Neural progenitor cell (in vitro differentiated cells): ENCODE measurements around the gene TSEN34.

Experiments used
- EZH2 ChIP-seq: fragments of 200-600 bp; sonication (generic); IDR thresholded peaks from 2 replicates; pipeline ENCODE4 v1.6.1; 2017; ENCODE audit warnings: antibody characterized with exemption, mild to moderate bottlenecking, moderate library complexity
- EZH2phosphoT487 ChIP-seq: fragments of 200-600 bp; sonication (generic); IDR thresholded peaks from 2 replicates; pipeline ENCODE4 v1.6.1; 2017; ENCODE audit warnings: antibody characterized with exemption
- TF ChIP-seq, protein P1 (sequence below): fragments of 200-600 bp; sonication (generic); IDR thresholded peaks from 2 replicates; pipeline ENCODE4 v1.5.1; 2017; ENCODE audit warnings: antibody characterized with exemption, mild to moderate bottlenecking

DNA sequence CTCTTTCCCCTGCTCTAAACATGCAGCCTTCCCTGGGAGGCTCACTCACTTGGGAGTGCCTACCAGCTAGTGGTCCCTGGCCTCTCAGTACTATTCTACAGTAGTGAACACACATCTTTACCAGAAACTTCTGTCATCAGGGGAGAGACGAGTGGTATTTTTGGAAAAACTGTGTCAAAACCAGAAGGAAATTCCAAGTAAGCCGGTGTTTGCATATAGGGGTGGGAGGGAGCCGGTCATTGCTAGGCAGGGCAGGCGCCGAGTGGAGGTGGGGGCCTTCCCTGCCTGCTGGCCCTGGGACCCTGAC is 16.5 kb downstream of the TSEN34 start:
- TF ChIP-seq, protein P1, sequence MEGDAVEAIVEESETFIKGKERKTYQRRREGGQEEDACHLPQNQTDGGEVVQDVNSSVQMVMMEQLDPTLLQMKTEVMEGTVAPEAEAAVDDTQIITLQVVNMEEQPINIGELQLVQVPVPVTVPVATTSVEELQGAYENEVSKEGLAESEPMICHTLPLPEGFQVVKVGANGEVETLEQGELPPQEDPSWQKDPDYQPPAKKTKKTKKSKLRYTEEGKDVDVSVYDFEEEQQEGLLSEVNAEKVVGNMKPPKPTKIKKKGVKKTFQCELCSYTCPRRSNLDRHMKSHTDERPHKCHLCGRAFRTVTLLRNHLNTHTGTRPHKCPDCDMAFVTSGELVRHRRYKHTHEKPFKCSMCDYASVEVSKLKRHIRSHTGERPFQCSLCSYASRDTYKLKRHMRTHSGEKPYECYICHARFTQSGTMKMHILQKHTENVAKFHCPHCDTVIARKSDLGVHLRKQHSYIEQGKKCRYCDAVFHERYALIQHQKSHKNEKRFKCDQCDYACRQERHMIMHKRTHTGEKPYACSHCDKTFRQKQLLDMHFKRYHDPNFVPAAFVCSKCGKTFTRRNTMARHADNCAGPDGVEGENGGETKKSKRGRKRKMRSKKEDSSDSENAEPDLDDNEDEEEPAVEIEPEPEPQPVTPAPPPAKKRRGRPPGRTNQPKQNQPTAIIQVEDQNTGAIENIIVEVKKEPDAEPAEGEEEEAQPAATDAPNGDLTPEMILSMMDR = no peak
- TF ChIP-seq EZH2 = no peak
- TF ChIP-seq EZH2phosphoT487 = no peak
